ENCODE data around the gene MGAT4B. TPM values are rescaled to one million over a fixed set of nuclear protein-coding genes. Genes with fewer than 3 reads are reported as not detected.
"Not testable (repeated sequence)": the region's sequence is repeated elsewhere in the genome, so short reads cannot be mapped to it uniquely, and the experiment has no call there.

Gene MGAT4B
- total RNA-seq, 1 experiment from 2014 or later: 337 TPM

DNA sequence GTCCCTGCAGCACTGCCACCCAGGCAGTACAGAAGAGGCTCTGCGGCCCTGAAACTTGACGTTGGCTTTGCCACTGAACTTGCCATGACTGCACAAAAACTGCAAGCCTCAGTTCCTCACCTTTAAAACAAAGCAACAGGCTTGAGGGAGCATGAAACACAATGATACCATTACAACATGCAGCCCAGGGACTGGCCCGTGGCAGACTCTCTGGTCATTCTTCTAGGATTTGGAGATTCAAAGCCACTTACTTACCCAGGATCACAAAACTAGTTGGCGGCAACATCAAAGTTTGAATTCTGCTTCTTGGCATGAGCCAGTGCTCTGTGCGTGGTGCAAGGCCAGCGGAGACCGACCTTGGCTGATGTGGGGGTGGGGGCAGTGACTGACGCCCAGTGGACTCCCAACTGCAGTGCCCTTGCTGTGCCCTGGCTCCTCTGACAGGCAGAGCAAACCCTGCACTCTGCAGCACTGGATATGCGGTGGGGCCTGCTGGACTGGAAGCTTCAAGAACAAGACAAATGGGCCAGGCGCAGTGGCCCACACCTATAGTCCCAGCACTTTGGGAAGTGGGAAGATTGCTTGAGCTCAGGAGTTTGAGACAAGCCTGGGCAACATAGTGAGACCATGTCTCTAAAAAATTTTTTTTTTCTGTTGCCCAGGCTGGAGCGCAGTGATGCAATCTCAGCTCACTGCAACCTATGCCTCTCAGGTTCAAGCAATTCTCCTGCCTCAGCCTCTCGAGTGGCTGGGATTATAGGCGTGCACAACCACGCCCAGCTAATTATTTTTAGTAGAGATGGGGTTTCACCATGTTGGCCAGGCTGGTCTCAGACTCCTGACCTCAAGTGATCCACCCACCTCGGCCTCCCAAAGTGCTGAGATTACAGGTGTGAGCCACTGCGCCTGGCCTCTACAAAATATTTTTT lies 32.9 kb upstream of the MGAT4B start:
- TF ChIP-seq, protein P1, sequence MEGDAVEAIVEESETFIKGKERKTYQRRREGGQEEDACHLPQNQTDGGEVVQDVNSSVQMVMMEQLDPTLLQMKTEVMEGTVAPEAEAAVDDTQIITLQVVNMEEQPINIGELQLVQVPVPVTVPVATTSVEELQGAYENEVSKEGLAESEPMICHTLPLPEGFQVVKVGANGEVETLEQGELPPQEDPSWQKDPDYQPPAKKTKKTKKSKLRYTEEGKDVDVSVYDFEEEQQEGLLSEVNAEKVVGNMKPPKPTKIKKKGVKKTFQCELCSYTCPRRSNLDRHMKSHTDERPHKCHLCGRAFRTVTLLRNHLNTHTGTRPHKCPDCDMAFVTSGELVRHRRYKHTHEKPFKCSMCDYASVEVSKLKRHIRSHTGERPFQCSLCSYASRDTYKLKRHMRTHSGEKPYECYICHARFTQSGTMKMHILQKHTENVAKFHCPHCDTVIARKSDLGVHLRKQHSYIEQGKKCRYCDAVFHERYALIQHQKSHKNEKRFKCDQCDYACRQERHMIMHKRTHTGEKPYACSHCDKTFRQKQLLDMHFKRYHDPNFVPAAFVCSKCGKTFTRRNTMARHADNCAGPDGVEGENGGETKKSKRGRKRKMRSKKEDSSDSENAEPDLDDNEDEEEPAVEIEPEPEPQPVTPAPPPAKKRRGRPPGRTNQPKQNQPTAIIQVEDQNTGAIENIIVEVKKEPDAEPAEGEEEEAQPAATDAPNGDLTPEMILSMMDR (conservative IDR thresholded peaks at IDR 0.05): no peak
- no peak for TF ChIP-seq EZH2 (IDR thresholded peaks at IDR 0.05; ENCODE audit: low read depth)
- H3K9me3 ChIP-seq (ENCODE audit: insufficient read depth, low read depth): no peaks in the 10 kb centered on the region
- no peaks in the 10 kb centered on the region for H3K4me1 ChIP-seq (replicated peaks; ENCODE audit: insufficient read depth)
- no peak overlapping the region for H2AFZ ChIP-seq
- intact Hi-C loops (cut with micrococcal nuclease; ENCODE audit: unreplicated experiment): loop anchor here (5.0 kb wide), 2 partner anchors 42 to 77 kb away; no protein-coding TSS in a partner anchor
- ChIA-PET CTCF (no interaction called here), POLR2A (ENCODE audit: unreplicated experiment) (interaction anchor here (0.6 to 0.7 kb wide), 2 partner anchors 16 to 232 kb away, joined by 3 to 6 read pairs; partner anchors contain the start of gene RNF130)
- H3K27me3 ChIP-seq (ENCODE audit: insufficient read depth, low read depth): no peaks in the 10 kb centered on the region
- no peaks in the 10 kb centered on the region for H3K79me2 ChIP-seq (ENCODE audit: low read depth)
- H3K27ac ChIP-seq: peak overlapping the region; percentile 47
- no peak for DNase-seq
- H4K20me1 ChIP-seq (ENCODE audit: insufficient read depth): peaks cover 41% of the 10 kb centered on the region
- peaks cover 8% of the 10 kb centered on the region for H3K36me3 ChIP-seq (ENCODE audit: low read depth)
- peaks cover 54% of the 10 kb centered on the region for H3F3A ChIP-seq (ENCODE audit: insufficient read depth, low read depth)
- TSS peak; percentile 1 for BruUV-seq (replicated peaks)
- no peak overlapping the region for H3K4me2 ChIP-seq
- H3K9me2 ChIP-seq (ENCODE audit: insufficient read depth): no peaks in the 10 kb centered on the region
- no peak overlapping the region for H3K4me3 ChIP-seq

DNA sequence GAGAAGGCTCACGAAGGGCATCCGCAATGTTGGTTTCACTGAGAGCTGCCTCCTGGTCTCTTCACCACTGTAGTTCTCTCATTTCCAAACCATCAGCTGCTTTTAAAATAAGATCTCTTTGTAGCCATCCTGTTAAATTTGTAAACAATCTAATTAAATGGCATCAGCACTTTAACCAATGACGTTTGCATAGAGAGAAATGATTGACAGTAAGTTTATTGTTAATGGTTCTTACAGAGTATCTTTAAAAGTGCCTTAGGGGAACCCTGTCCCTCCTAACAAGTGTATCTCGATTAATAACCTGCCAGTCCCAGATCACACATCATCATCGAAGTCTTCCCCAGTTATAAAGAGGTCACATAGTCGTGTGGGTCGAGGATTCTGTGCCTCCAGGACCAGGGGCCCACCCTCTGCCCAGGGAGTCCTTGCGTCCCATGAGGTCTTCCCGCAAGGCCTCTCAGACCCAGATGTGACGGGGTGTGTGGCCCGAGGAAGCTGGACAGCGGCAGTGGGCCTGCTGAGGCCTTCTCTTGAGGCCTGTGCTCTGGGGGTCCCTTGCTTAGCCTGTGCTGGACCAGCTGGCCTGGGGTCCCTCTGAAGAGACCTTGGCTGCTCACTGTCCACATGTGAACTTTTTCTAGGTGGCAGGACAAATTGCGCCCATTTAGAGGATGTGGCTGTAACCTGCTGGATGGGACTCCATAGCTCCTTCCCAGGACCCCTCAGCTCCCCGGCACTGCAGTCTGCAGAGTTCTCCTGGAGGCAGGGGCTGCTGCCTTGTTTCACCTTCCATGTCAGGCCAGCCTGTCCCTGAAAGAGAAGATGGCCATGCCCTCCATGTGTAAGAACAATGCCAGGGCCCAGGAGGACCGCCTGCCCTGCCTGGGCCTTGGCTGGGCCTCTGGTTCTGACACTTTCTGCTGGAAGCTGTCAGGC lies 30.7 kb upstream of the MGAT4B start:
- Histone ChIP-seq H3K79me2 (ENCODE audit: low read depth) (peaks cover 10% of the 10 kb centered on the region; the same call in 1 of the 2 replicates), H3K27ac (peak overlapping the region; percentile 17; the same call in 1 of the 2 replicates), H2AFZ (no peak overlapping the region), H4K20me1 (ENCODE audit: insufficient read depth) (peaks cover 57% of the 10 kb centered on the region), H3K4me2 (no peak overlapping the region), H3K27me3 (ENCODE audit: insufficient read depth, low read depth) (no peaks in the 10 kb centered on the region), H3K9me3 (ENCODE audit: insufficient read depth, low read depth) (no peaks in the 10 kb centered on the region), H3K9me2 (ENCODE audit: insufficient read depth) (no peaks in the 10 kb centered on the region), H3K4me3 (no peak overlapping the region), H3F3A (ENCODE audit: insufficient read depth, low read depth) (peaks cover 71% of the 10 kb centered on the region), H3K4me1 (replicated peaks; ENCODE audit: insufficient read depth) (no peaks in the 10 kb centered on the region), H3K36me3 (ENCODE audit: low read depth) (peaks cover 24% of the 10 kb centered on the region)
- CTCF ChIA-PET: no interaction called here
- no peak for DNase-seq
- intact Hi-C loops (cut with micrococcal nuclease; ENCODE audit: unreplicated experiment): loop anchor here (5.0 kb wide), 2 partner anchors 40 to 75 kb away; no protein-coding TSS in a partner anchor
- POLR2A ChIA-PET (ENCODE audit: unreplicated experiment): no interaction called here
- no peak for TF ChIP-seq EZH2 (IDR thresholded peaks at IDR 0.05; ENCODE audit: low read depth)
- no TSS peak for BruUV-seq (replicated peaks)

DNA sequence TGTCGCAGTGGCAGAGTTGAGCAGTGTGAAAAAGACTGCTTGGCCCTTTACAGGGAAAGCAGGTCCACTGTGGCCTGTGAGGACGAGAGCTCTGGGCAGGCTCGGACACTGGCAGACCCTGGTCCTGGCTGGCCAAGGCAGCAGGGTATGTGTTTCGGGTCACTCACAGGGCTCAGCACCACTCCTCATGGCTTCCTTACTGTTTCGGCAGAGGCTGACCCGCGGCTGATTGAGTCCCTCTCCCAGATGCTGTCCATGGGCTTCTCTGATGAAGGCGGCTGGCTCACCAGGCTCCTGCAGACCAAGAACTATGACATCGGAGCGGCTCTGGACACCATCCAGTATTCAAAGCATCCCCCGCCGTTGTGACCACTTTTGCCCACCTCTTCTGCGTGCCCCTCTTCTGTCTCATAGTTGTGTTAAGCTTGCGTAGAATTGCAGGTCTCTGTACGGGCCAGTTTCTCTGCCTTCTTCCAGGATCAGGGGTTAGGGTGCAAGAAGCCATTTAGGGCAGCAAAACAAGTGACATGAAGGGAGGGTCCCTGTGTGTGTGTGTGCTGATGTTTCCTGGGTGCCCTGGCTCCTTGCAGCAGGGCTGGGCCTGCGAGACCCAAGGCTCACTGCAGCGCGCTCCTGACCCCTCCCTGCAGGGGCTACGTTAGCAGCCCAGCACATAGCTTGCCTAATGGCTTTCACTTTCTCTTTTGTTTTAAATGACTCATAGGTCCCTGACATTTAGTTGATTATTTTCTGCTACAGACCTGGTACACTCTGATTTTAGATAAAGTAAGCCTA lies 29.8 kb upstream of the MGAT4B start:
- peaks cover 80% of the 10 kb centered on the region for H3F3A ChIP-seq (ENCODE audit: insufficient read depth, low read depth)
- CTCF ChIA-PET: no interaction called here
- peaks cover 10% of the 10 kb centered on the region; the same call in 1 of the 2 replicates for H3K79me2 ChIP-seq (ENCODE audit: low read depth)

DNA sequence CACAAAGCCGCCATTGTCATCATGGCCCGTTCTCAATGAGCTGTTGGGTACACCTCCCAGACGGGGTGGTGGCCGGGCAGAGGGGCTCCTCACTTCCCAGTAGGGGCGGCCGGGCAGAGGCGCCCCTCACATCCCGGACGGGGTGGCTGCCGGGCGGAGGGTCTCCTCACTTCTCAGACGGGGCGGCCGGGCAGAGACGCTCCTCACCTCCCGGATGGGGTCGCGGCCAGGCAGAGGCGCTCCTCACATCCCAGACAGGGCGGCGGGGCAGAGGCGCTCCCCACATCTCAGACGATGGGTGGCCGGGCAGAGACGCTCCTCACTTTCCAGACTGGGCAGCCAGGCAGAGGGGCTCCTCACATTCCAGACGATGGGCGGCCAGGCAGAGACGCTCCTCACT lies 28.2 kb upstream of the MGAT4B start:
- DNase-seq; H3K4me3 ChIP-seq; H3K9me3 ChIP-seq (ENCODE audit: insufficient read depth, low read depth); BruUV-seq (replicated peaks); H3K27ac ChIP-seq; POLR2A ChIA-PET (ENCODE audit: unreplicated experiment); H3K27me3 ChIP-seq (ENCODE audit: insufficient read depth, low read depth); H3K9me2 ChIP-seq (ENCODE audit: insufficient read depth); CTCF ChIA-PET; H2AFZ ChIP-seq; H3K4me2 ChIP-seq; H3K4me1 ChIP-seq (replicated peaks; ENCODE audit: insufficient read depth): not testable (repeated sequence)
- intact Hi-C loops (cut with micrococcal nuclease; ENCODE audit: unreplicated experiment): loop anchor here (5.0 kb wide), 2 partner anchors 38 to 73 kb away; no protein-coding TSS in a partner anchor
- Histone ChIP-seq H4K20me1 (ENCODE audit: insufficient read depth) (peaks cover 79% of the 10 kb centered on the region), H3K36me3 (ENCODE audit: low read depth) (peaks cover 46% of the 10 kb centered on the region), H3K79me2 (ENCODE audit: low read depth) (peaks cover 23% of the 10 kb centered on the region), H3F3A (ENCODE audit: insufficient read depth, low read depth) (peaks cover 87% of the 10 kb centered on the region)

More for the DNA sequence above, 29.8 kb upstream of the MGAT4B start:
- Histone ChIP-seq H3K27me3 (ENCODE audit: insufficient read depth, low read depth) (no peaks in the 10 kb centered on the region), H2AFZ (no peak overlapping the region), H3K27ac (0 out of 2 replicates have a peak overlapping the region, but pooled peaks have one; percentile 17), H3K9me2 (ENCODE audit: insufficient read depth) (no peaks in the 10 kb centered on the region), H3K9me3 (ENCODE audit: insufficient read depth, low read depth) (no peaks in the 10 kb centered on the region), H4K20me1 (ENCODE audit: insufficient read depth) (peaks cover 66% of the 10 kb centered on the region), H3K4me1 (replicated peaks; ENCODE audit: insufficient read depth) (no peaks in the 10 kb centered on the region), H3K36me3 (ENCODE audit: low read depth) (peaks cover 30% of the 10 kb centered on the region), H3K4me3 (no peak overlapping the region), H3K4me2 (no peak overlapping the region)
- intact Hi-C loops (cut with micrococcal nuclease; ENCODE audit: unreplicated experiment): loop anchor here (5.0 kb wide), 2 partner anchors 39 to 74 kb away; no protein-coding TSS in a partner anchor
- TF ChIP-seq, protein P1 (conservative IDR thresholded peaks at IDR 0.05): no peak
- TF ChIP-seq EZH2 (IDR thresholded peaks at IDR 0.05; ENCODE audit: low read depth): no peak
- peak in 1 of 2 experiments; percentile 49 for DNase-seq
- POLR2A ChIA-PET (ENCODE audit: unreplicated experiment): interaction anchor here (0.6 kb wide), 1 partner anchor 17 kb away, joined by 3 read pairs; no protein-coding TSS in a partner anchor
- BruUV-seq (replicated peaks): TSS peak; percentile 7
